Ovary (tissue), 9 donors: ENCODE measurements around the gene ZW10. TPM values are rescaled to one million over a fixed set of nuclear protein-coding genes. Genes with fewer than 3 reads are reported as not detected.

Experiments used
- DNase-seq, 5 donors: peaks; one replicate each; pipeline ENCODE4 v3.0.0-alpha.2; 2019 to 2020
- H3K27ac ChIP-seq, 2 donors: fragments of 200-600 bp; one replicate each; pipeline versions ENCODE4 v1.5.1 to v1.8.0; 2019 to 2022
- H3K27me3 ChIP-seq: fragments of 200-600 bp; one replicate; pipeline ENCODE4 v1.8.0; 2022
- H3K36me3 ChIP-seq: fragments of 200-600 bp; sonication (generic); one replicate; pipeline ENCODE4 v1.5.1; 2019
- H3K4me1 ChIP-seq: one replicate; pipeline ENCODE4 v1.8.1; 2013; ENCODE audit warnings: mild to moderate bottlenecking, moderate library complexity; ENCODE audit not compliant: insufficient read depth
- H3K4me3 ChIP-seq: fragments of 200-600 bp; sonication (generic); one replicate; pipeline ENCODE4 v1.5.1; 2017
- H3K9me3 ChIP-seq, 2 donors: fragments of 200-600 bp in 1 of 2; sonication (generic) in 1 of 2; one replicate each; pipeline versions ENCODE4 v1.5.1 to v1.8.1; 2013 to 2019; ENCODE audit warnings: mild to moderate bottlenecking in 1 of 2, moderate library complexity in 1 of 2
- CTCF ChIP-seq, 3 donors: fragments of 450-650 bp in 2 of 3; fragments of 200-600 bp in 1 of 3; IDR thresholded peaks; one replicate each; pipeline versions ENCODE4 v1.5.1 to v1.8.0; 2016 to 2022; ENCODE audit warnings: antibody characterized with exemption in 3 of 3, mild to moderate bottlenecking in 1 of 3
- EP300 ChIP-seq: sonication (generic); formaldehyde crosslinking; IDR thresholded peaks from one replicate; pipeline ENCODE4 v1.6.1; 2017; ENCODE audit warnings: antibody characterized with exemption
- POLR2A ChIP-seq: fragments of 450-650 bp; IDR thresholded peaks from one replicate; pipeline ENCODE4 v1.6.1; 2017; ENCODE audit warnings: antibody characterized with exemption, mild to moderate bottlenecking, moderate library complexity
- whole genome bisulfite sequencing, 3 donors: extraction: QIAGEN DNeasy Blood & Tissue Kit in 1 of 3; methylation state at CpG; one replicate each; pipeline versions ENCODE4 v1.1.5 to v1.1.7; 2013 to 2017; 5-methylcytosine and 5-hydroxymethylcytosine counted together
- intact Hi-C, 4 donors: fragments of 100-400 bp; cut with DNase I; formaldehyde crosslinking; loops; one replicate each; pipeline versions ENCODE4 v1.11.0 to v1.15.1; 2022 to 2023
- polyA plus RNA-seq, 2 donors: library from polyadenylated mRNA; stranded (reverse); fragments of 200-250 nt in 1 of 2; fragments of 350-450 nt in 1 of 2; fragmentation: Illumina TruSeq in 1 of 2; extraction: RNeasy Lipid Tissue Mini Kit (QIAGEN cat#74804) in 1 of 2; gene quantifications; one replicate each; pipeline ENCODE4 v1.2.3, GENCODE V29; 2013 to 2014
- total RNA-seq, 7 donors: library from RNA; depleted of rRNA in 2 of 7; stranded (reverse); fragments of >200 nt in 2 of 7; fragmentation: NEBNext Ultra II Directional in 3 of 7; extraction: Animal tissue kit (Norgen Biotek cat#: 25700) in 3 of 7; gene quantifications; one replicate each; pipeline versions ENCODE4 v1.1.0 to v1.2.4, GENCODE V29; 2016 to 2023
- donor health status: DM: no; HTN: no; CAD: no; lungs with moderate emphysema.
- donor health status: DM: no; HTN: no; CAD: no.
- donor health status: Bipolar disorder and iron deficiency.
- donor health status: DM: yes; HTN: yes; CAD: no.
- donor health status: DM: no; HTN: no; CAD: no.
- donor health status: DM: yes; HTN: yes; CAD: no.

ZW10 gene
- total and polyA plus RNA-seq, 9 donors, result 7.0 to 12.6 (median 11.7) TPM

DNA sequence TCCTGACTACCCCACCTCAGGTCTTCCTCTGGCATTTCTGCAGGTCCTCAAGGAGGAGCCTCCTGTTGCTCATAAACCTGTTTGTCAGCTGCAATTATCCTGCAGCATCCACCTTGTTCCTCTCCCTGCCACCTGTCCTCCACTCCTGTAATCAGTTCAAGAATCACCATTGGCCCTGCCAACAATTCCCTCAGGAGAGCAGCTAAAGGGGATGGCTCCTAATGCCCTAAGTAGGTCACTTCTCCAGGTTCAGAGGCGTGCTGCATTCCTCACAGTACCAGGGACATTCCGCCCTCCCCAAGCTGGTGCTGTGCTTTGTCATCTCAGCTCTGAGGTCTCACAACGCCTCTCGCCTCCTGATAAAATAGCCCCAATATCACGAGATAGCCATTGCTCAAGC, 8.2 kb upstream of the ZW10 start:
- Histone ChIP-seq H3K9me3 (no peaks in the 10 kb centered on the region), H3K27ac (no peak overlapping the region), H3K36me3 (no peaks in the 10 kb centered on the region), H3K4me3 (no peak overlapping the region), H3K4me1 (no peaks in the 10 kb centered on the region), H3K27me3 (no peaks in the 10 kb centered on the region)
- intact Hi-C loops, result no loop called here
- TF ChIP-seq EP300, result no peak
- TF ChIP-seq POLR2A, result no peak
- no peak for TF ChIP-seq CTCF (IDR thresholded peaks at IDR 0.05)
- WGBS, 3 donors, result 65 to 73% (median 66%) methylated on average over 5 of the region's 5 CpGs
- no peak for DNase-seq

DNA sequence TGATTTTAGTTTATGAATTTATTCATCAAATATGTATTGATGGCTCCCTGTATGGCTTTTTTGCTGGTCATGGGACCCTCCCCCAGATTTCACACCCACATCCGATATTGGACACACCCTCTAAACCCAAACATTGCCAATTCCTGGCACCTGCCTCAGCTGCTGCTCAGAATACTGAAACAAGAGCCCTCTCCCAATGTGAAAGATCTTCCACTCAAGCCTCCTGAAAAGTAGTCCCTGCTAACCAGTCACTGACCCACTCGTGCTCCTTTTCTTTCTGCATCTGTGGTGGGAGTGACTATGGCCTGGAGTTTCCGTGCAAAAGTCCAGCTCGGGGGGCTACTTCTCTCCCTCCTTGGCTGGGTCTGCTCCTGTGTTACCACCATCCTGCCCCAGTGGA, 6.0 kb upstream of the ZW10 start, which contains the start of gene CLDN25:
CLDN25 (plus strand) TSS at position 301 of the 400 bp plus-strand sequence; CDS start at position 301, 0 bp downstream.
- Histone ChIP-seq H3K4me3 (no peak within 1 kb of the TSS), H3K27ac (no peak within 1 kb of the TSS), H3K4me1 (no peaks in the 10 kb centered on the region), H3K27me3 (no peaks in the 10 kb centered on the region), H3K9me3 (no peaks in the 10 kb centered on the region), H3K36me3 (no peaks in the 10 kb centered on the region)
- intact Hi-C loops, result loop anchor here in 2 of 4 donors (5.0 to 10.0 kb wide), 2 partner anchors 465 to 472 kb away; partner anchors contain the start of gene TTC12 (in 1 of the 2)
- 68 to 80% (median 71%) methylated on average over 4 of the region's 4 CpGs for WGBS, 3 donors
- no peak for DNase-seq
- TF ChIP-seq CTCF (IDR thresholded peaks at IDR 0.05), result no peak
- no peak for TF ChIP-seq POLR2A
- no peak for TF ChIP-seq EP300

DNA sequence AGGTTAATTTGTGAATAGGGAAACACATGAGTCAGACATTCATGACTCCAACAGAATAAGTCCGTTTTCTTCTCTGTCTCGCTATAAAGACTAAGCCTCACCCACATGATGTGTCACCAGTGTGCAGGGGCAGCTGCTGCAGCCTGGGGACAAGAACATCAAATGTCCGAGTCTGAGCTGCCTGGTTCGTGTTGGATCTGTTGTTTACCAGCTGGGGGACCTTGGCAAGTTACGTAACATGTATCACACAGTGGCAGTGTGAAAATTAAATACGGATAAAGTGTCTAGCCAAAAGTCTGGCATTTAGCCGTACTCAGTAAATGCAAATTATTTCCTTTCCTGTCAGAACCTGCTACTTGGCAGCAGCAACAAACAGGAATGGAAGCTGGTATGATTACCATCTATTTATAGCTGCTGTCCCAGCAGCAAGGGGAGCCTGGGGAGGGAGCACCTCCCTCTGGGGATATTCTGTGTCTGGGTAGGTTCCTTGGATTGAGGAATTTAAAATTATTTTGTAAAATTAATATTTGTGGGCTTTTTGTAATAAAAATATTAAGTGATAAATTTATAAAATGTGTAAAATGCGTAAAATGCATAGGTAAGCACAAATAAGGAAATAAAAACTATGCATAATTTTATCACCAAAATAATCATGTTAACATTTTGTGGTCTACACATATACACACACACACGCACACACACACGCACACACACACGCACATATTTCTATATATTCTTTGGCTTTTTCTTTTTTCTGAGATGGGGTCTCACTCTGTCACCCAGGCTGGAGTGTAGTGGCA, 4.8 kb upstream of the ZW10 start:
- intact Hi-C loops, result loop anchor here in 2 of 4 donors (5.0 to 10.0 kb wide), 2 partner anchors 464 to 471 kb away; partner anchors contain the start of gene TTC12 (in 1 of the 2)
- H3K4me3 ChIP-seq, result no peak overlapping the region
- H3K9me3 ChIP-seq, result no peaks in the 10 kb centered on the region
- DNase-seq, result no peak
- H3K36me3 ChIP-seq, result no peaks in the 10 kb centered on the region
- no peaks in the 10 kb centered on the region for H3K27me3 ChIP-seq
- no peaks in the 10 kb centered on the region for H3K4me1 ChIP-seq
- TF ChIP-seq EP300 (no peak), CTCF (IDR thresholded peaks at IDR 0.05) (no peak), POLR2A (no peak)
- WGBS, 3 donors, result 48 to 54% (median 49%) methylated on average over 11 of the region's 11 CpGs
- no peak overlapping the region for H3K27ac ChIP-seq

DNA sequence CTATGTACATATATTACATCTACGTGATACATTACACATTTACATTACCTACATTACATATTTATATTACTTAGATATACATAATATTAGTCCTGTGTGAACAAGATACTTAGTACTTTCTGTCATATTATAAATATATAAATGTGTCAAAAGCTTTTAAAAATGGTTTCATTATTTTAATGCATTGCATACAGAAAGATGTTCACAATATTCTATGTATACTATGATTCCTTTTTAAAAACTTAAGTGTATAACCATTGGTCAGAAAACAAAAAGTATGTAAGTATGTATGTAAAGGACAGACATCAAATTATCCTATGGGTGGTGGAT, 647 bp upstream of the ZW10 start:
- H3K27ac ChIP-seq, result no peak overlapping the region

More for the DNA sequence above, 647 bp upstream of the ZW10 start:
- 0% methylated on average over 1 of the region's 1 CpG for WGBS, 3 donors
- H3K4me3 ChIP-seq, result peak overlapping the region; percentile 83
- no peak for DNase-seq
- TF ChIP-seq EP300, result no peak
- no peak for TF ChIP-seq POLR2A
- no peak for TF ChIP-seq CTCF (IDR thresholded peaks at IDR 0.05)
- intact Hi-C loops, result loop anchor here in 1 of 4 donors (10.0 kb wide), 1 partner anchor 459 kb away; the partner anchor contains the start of gene TTC12
- no peaks in the 10 kb centered on the region for H3K27me3 ChIP-seq
- H3K4me1 ChIP-seq, result peaks cover 6% of the 10 kb centered on the region
- H3K36me3 ChIP-seq, result no peaks in the 10 kb centered on the region
- H3K9me3 ChIP-seq, result no peaks in the 10 kb centered on the region
